Cardiac fibroblast (primary cell): Measurements from ENCODE around the gene RPS6KA5.
A peak's percentile ranks its signal among the peaks of the same experiment; 100 is the strongest.
"Not testable (repeated sequence)": the region's sequence is repeated elsewhere in the genome, so short reads cannot be mapped to it uniquely, and the experiment has no call there.

ENCODE experiments used
- DNase-seq, 2 donors: peaks; one replicate each; pipeline versions ENCODE4 v3.0.0 to v3.0.0-alpha.2; 2010; ENCODE audit warnings: low read depth in 2 of 2
- H3K4me3 ChIP-seq, 2 donors: replicated peaks in 1 of 2; 1 replicate in 1 of 2; 2 replicates in 1 of 2; pipeline ENCODE4 v1.5.1; 2011; ENCODE audit warnings: low read depth in 2 of 2, low read length in 2 of 2, mild to moderate bottlenecking in 2 of 2, moderate library complexity in 1 of 2
- TF ChIP-seq, protein P1 (sequence below): IDR thresholded peaks from one replicate; pipeline ENCODE4 v1.5.1; 2011; ENCODE audit warnings: low read depth, mild to moderate bottlenecking, low read length, inconsistent platforms

The RPS6KA5 gene

DNA sequence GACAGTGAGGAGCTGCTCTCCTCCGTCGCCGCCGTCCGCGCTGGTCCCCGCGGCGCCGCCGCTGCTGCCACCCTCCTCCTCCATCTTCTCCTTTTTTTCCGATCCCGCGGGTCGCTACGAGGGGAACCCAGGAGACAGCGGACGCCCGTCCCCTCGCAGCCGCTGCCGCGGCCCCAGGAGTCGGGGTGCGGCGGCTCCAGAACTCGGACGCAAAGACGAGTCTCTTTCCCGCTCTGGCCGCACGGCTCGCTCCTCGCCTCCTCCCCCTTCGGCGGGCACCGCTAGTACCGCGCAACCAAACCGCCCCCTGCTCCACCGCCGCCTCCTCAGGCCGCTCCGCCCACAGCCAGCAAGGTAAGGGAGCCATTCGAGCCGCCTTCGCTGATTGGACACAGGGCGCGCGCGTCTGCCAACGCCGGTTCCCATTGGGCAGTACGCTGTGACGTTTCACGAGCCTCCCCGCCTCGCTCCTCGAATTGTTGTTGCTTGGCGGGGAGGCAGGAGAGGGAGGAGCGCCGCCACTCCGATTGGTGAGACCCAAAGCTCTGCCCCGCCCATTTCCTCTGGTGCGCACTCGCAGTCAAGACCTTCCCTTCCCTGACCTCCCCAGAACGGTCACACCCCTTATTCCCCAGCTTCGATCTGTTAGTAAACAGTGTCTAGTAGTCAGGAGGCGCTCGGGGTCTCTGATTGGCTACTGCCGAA is at the start of gene RPS6KA5:
RPS6KA5 (minus strand) TSS at position 291 of the 705 bp plus-strand sequence; CDS start at position 84, 207 bp downstream.
- TF ChIP-seq, protein P1, sequence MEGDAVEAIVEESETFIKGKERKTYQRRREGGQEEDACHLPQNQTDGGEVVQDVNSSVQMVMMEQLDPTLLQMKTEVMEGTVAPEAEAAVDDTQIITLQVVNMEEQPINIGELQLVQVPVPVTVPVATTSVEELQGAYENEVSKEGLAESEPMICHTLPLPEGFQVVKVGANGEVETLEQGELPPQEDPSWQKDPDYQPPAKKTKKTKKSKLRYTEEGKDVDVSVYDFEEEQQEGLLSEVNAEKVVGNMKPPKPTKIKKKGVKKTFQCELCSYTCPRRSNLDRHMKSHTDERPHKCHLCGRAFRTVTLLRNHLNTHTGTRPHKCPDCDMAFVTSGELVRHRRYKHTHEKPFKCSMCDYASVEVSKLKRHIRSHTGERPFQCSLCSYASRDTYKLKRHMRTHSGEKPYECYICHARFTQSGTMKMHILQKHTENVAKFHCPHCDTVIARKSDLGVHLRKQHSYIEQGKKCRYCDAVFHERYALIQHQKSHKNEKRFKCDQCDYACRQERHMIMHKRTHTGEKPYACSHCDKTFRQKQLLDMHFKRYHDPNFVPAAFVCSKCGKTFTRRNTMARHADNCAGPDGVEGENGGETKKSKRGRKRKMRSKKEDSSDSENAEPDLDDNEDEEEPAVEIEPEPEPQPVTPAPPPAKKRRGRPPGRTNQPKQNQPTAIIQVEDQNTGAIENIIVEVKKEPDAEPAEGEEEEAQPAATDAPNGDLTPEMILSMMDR: no peak

DNA sequence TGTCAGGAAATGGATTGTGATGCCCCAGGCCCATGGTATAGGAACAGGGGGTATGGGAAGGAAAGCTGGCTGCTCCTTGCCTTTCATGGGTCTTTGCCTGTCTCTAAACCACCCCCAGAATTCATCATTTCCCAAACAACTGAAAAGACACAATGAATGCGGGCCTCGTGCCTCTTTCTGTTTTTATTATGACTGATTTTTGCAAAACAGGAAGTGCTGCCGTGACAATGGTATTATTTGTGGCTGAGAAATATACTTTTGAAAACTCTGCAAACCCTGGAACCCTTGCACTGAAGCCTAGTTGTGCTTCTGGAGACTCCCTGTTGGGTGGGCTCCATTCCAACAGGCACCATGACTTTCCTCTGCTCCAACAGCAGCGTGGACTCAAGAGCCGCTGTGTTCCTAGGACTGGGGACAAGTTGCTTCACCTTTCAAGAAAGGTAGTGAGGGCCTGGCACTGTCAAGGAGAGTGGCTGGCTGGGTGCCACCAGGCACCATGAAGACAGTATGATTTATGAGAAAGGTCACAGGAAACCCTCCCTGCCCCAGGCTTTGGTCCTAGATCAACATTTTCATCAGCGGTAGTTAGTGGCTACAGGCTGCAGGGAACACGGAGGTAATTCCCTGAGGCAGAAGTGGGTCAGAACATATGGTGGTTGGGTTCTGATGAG is 48.6 kb upstream of the RPS6KA5 start:
- TF ChIP-seq, protein P1: no peak
- no peak overlapping the region for H3K4me3 ChIP-seq
- DNase-seq: peak; percentile 54 to 92

More for the DNA sequence above, at the start of gene RPS6KA5:
- H3K4me3 ChIP-seq: peak within 1 kb of the TSS; percentile 87
- peak; percentile 100 for DNase-seq

- TF ChIP-seq, protein P1: no peak
- no peak overlapping the region for H3K4me3 ChIP-seq
- peak in 1 of 2 donors; percentile 48 for DNase-seq
Measured at GRCh38 chr14:91103116-91103515, 42.7 kb upstream of the RPS6KA5 start.

- TF ChIP-seq, protein P1: no peak
- DNase-seq: no peak
- no peak overlapping the region for H3K4me3 ChIP-seq
Measured at GRCh38 chr14:91100102-91100501, 39.7 kb upstream of the RPS6KA5 start.

GRCh38 chr14:91098591-91098990 is 38.1 kb upstream of the RPS6KA5 start:
- peak in 1 of 2 donors; percentile 63 for DNase-seq
- H3K4me3 ChIP-seq: no peak overlapping the region
- TF ChIP-seq, protein P1: no peak

DNA sequence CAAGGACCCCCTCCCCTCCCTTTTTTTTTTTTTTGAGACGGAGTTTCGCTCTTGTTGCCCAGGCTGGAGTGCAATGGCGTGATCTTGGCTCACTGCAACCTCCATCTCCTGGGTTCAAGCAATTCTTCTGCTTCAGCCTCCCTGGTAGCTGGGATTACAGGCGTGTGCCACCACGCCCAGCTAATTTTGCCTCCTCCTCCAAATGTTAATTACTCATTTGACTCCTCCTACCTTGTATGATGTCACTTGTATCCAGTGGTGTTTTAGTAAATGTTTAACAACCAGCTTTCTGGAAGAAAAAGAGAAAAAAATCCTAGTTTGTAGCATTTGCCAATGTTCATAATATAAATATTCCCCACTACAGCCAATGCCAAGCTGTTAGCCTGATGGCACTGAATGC is 37.2 kb upstream of the RPS6KA5 start:
- not testable (repeated sequence) for DNase-seq, H3K4me3 ChIP-seq

DNA sequence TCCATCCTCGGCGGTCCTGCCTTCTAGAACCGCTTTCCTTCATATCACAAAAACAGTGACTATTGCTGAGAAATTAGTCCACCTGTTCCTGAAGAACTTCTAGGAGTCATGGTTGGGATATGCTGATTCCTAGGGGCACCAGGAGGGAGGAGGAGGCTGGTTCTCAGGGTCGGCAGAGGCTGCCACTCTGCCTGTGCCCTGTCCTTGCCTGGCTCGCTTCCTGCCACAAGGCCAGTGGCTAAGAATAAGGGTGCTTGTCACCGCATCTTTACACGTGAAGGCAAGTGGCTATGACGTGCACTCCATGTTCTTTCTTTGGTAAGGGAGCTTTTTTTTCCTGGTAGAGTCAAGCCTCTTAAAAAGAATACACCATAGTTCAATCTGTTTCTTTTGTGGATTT is 34.7 kb upstream of the RPS6KA5 start:
- no peak overlapping the region for H3K4me3 ChIP-seq
- DNase-seq: no peak
- TF ChIP-seq, protein P1: no peak
